Amygdala (tissue), 56 donors: ENCODE data around the gene VTCN1.
"Not testable (repeated sequence)": the region's sequence is repeated elsewhere in the genome, so short reads cannot be mapped to it uniquely, and the experiment has no call there.

Experiments used
- DNase-seq, 56 donors: peaks; one replicate each; lab custom pipeline; 2025; lab: John Stamatoyannopoulos, UW

Gene VTCN1, protein sequence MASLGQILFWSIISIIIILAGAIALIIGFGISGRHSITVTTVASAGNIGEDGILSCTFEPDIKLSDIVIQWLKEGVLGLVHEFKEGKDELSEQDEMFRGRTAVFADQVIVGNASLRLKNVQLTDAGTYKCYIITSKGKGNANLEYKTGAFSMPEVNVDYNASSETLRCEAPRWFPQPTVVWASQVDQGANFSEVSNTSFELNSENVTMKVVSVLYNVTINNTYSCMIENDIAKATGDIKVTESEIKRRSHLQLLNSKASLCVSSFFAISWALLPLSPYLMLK

DNA sequence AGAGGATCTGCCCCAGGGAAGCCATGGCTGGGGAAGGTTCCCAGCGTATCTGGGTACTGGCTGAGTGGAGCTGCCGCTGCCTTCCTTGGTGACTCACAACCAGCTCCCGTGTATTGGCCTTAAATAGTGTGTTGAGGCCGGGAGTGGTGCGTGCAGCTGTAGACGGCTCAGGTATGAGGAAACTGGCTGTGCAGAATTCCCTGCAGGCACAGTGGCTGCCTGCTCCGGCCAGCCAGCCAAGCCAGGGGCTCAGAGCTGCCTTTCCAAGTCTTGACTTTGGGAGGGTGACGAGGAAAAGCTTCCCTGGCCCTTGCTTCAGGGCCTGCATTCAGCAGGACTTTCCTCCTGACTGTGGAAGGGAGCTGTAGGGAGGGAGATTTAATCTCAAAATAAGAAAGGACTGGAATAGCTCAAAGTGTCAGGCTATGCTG is at the start of gene VTCN1:
Gene VTCN1, minus strand, starts transcription at position 97 of the 431 bp plus-strand sequence. Its CDS starts 72 bp downstream, at position 25.
- DNase-seq: no peak

DNA sequence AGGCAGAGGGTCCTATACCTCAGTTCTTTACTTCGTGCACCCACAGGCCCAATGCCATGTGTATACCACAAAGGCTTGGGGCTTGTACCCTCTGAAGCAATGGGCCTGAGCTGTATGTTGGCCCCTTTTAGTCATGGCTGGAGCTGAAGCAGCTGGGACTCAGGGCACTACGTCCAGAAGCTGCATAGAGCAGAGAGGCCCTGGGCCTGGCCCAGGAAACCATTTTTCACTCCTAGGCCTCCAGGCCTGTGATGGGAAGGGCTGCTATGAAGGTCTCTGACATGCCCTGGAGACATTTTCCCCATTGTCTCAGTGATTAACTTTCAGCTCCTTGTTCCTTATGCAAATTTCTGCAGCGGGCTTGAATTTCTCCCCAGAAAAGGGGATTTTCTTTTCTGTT is 48.1 kb upstream of the VTCN1 start:
- DNase-seq: no peak

- DNase-seq: not testable (repeated sequence)
These were observed 47.3 kb upstream of the VTCN1 start for GRCh38 chr1:117258075-117258474.

GRCh38 chr1:117257291-117257690 is 46.6 kb upstream of the VTCN1 start:
- DNase-seq: no peak

DNA sequence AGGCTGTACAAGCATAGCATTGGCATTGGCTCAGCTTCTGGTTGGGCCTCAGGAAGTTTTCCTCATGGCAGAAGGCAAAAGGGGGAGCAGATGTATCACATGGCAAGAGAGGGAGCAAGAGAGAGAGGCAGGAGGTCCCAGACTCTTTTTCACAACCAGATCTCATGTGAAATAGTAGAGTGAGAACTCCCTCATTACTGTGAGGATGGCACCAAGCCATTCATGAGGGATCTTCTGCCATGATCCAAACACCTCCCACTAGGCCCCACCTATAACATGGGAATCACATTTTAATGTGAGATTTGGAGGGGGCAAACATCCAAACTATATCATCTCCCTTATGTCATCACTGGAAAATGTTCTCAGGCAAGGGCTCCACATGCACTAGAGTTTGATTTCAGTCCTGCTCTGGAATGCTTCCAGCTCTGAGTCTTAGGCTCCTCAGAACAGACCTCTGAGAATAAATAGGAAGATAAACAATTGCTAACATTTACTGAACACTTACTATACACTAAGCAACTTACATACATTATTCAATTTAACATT is 39.4 kb upstream of the VTCN1 start:
- no peak for DNase-seq

- no peak for DNase-seq
These were observed 34.2 kb upstream of the VTCN1 start for GRCh38 chr1:117244971-117245370.

DNA sequence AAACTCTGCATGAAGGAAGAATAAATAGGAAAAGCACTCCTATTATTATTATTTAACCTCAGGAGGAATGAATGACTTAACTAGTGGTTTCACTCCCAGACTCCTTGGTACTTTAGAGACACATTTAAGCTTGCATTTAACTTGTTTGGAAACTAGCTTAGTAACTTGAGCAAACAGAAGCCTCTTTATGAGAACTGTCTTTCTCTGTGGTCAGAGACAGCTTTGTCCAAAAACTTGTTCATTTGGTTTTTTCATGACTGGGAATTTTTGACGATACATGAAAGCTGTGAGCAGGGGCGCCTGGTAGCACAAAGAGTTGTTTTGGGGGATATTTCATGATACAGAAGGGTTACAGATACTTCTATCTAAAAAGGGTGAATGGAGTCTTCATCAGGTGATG is 33.6 kb upstream of the VTCN1 start:
- no peak for DNase-seq

DNA sequence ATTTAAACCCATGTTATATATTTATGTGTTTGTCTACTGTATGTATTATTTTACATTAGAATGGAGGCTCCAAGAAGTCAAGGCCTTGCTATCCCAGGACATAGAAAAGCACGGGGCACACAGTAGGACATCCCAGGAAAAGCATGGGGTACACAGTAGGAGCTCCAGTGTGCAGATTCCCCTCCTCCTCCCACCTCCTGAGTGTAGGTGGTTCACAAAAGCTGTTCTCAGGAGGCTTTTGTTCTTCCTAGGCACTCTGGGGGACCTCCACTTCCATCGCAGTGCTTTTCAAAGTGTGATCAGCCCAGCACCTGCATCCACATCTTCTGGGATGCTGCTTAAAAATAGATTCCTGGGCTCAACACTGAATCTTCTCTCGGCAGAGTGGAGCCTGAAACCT is 30.8 kb upstream of the VTCN1 start:
- no peak for DNase-seq

- DNase-seq: no peak
These were observed 29.8 kb upstream of the VTCN1 start for GRCh38 chr1:117240547-117240946.

DNA sequence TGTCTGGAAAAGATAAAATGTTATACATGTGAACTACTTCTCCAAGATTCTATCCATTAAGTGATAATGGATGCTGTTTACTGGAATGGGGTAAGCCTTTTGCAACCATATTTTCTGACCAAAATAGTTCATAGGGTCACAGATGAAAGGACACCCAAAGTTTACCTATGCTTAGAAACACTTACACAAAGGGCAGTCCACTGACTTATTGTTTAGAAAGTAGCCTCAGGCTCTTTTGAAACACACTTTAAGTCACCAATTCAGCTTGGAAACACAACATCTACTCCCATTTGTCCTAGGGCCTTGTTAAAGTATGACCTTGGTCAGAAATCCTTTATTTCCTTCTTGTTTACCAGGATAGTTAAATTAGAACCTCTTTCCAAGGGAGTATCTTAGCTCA is 28.7 kb upstream of the VTCN1 start:
- DNase-seq: no peak

DNA sequence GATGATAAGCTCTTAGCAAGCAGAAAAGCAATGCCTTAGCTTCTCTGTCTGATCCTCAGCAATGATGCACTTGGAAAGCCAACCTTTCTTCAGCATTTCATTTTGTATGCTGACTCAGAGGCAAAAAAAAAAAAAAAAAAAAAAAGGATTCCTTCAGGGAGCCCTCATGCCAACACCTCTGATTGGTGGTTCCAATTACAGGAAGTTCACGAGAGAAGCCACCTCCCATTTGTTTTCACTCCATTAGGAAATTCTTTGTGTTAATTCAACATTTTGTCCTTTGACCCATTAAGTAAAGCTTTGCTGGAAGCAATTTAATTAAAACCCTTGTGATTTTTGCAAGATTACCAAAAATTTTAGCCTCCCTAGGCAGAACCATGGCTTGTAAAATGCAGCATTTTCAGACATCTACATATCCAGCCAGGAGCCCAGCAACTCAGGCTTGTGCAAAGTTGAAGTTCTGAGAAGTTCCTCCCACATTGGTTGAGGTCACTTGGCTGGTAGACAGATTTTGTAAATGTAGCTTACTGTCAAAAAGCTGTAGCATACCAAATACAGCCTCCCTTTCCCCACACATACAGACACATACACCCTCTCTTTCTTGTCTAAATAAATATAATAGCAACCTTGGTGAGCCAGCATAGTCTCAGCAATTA is 27.1 kb upstream of the VTCN1 start:
- DNase-seq: peak in 5 of 56 donors; percentile 2 to 30 (median 3)

DNA sequence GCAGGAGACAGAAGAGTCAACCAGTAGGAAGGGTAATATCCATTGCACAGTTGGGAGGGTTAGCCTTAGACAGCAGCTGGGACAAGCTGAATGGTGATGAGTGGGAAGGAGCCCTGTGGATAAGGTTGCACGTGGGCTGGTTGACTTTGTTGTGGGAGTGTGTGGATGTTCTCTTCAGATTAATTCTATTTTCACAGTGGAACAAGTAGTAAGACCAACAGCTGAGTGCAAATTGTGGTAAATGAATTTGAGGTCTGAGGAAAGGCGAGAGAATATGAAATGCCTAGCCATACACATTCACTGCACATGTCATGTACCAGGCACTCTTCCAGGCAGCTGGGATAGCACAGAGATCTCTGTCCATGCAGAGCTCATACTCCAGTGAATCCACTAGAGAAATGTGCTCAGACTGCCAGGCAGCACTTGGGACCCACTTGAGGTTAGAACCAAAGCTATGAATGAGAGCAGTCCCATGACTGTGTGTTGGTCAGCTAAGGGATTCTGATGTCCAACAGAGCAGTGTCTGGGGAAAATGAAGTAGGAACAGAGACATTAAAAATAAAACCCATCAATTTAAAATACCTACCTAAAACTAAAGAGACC is 25.2 kb upstream of the VTCN1 start:
- DNase-seq: peak in 3 of 56 donors; percentile 7 to 26 (median 8)

DNA sequence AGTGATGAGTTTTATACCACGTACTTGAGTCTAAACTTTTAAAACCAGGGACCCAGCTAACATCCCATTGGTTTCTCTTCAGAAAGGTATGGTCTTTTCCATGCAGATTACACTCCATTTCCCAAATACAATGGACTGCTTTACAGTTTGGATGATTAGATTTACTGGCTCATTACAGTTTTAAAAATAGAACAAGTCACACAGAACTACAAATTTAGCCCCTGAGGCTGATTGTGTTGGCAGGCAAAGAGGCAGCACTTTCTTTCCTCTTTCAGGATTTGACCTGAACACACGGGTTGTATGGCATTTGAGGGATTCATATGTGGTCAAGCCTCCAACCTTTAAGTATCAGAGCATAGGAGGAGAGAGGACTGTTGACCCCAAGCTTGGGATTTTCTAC is 21.8 kb upstream of the VTCN1 start:
- DNase-seq: no peak

DNA sequence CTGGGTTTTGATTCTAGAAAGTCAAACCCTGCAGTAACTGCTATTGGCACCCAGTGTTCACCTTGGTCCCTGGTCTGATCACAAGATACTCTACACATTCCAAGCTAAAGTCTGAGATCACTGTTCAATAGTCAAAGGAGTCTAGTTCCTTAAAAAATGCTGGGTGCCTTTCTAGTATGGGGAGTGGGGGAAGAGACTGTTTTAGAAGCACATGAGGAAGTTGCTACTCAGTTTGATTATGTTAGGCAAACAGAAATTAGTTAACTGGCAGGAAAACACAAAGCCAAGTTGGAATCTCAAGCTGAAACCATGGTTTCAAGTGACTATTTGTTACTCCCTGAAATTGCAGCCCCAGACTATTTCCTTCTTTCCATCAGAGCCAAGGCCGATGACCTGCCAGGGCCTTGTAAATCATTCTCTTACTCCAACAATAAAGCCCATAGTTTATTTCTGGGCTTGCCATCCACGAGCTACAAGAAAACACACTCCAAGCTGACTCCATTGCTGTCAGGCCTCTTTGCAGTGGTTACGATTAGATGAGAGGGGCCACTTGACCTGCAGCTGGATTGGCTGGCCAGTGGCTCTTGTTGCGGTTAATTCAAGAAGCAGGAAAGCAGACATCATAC is 21.1 kb upstream of the VTCN1 start:
- DNase-seq: peak in 5 of 56 donors; percentile 4 to 14 (median 10)

- DNase-seq: no peak
These were observed 20.6 kb upstream of the VTCN1 start for GRCh38 chr1:117231312-117231711.

GRCh38 chr1:117229217-117229616 is 18.5 kb upstream of the VTCN1 start:
- DNase-seq: no peak

- no peak for DNase-seq
These were observed 15.2 kb upstream of the VTCN1 start for GRCh38 chr1:117225931-117226330.

GRCh38 chr1:117216718-117217117 is 6.0 kb upstream of the VTCN1 start:
- no peak for DNase-seq

GRCh38 chr1:117215733-117216462 is 5.2 kb upstream of the VTCN1 start:
- DNase-seq: peak in 10 of 56 donors; percentile 8 to 53 (median 21)

DNA sequence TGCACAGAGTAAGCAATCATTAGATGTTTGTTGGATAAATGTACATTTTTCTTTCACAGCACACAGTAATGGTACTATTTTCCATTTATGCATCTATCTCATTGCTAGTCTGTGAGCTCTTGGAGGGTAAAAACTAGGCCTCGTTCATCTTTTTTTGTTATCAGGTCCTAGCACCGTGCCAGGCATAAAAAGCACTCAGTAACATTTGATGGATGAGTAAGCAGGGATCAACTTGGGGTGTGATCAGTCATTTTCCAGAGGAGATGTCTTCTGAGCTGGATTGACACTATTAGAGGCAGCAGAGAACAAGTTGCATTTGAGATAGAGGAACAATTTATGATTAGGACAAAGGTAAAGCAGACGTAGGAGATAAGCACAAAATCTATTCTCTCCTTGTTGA is 4.3 kb upstream of the VTCN1 start:
- no peak for DNase-seq
